Fibroblast of skin of left biceps (primary cell): Measurements from ENCODE around the gene GMCL2.
"Not testable (repeated sequence)": the region's sequence is repeated elsewhere in the genome, so short reads cannot be mapped to it uniquely, and the experiment has no call there.

Experiments
- DNase-seq, 2 experiments: peaks; one replicate each; pipeline ENCODE4 v3.0.0-alpha.2; 2013; ENCODE audit warnings: low read depth in 2 of 2

Gene GMCL2

GRCh38 chr5:178206166-178207101, 19.3 kb upstream of the GMCL2 start:
- no peak for DNase-seq

DNA sequence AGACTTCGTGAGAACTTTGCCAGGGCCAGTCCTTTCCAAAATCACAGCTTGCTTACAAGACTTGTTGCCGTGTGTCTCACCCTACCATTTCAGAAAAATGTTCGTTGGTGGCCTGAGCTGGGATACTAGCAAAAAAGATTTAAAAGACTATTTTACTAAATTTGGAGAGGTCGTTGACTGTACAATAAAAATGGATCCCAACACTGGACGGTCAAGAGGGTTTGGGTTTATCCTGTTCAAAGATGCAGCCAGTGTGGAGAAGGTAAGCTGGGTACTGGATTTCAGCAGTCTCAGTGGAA, 18.5 kb upstream of the GMCL2 start:
- no peak for DNase-seq

- DNase-seq = peak; percentile 27 to 31
Observed at GRCh38 chr5:178204935-178205748, 18.0 kb upstream of the GMCL2 start.

GRCh38 chr5:178204182-178204934, 17.2 kb upstream of the GMCL2 start, which contains the start of gene HNRNPAB:
HNRNPAB (plus strand) TSS chr5:178204533; CDS start chr5:178204838, 305 bp downstream.
- DNase-seq = peak; percentile 88 to 93

DNA sequence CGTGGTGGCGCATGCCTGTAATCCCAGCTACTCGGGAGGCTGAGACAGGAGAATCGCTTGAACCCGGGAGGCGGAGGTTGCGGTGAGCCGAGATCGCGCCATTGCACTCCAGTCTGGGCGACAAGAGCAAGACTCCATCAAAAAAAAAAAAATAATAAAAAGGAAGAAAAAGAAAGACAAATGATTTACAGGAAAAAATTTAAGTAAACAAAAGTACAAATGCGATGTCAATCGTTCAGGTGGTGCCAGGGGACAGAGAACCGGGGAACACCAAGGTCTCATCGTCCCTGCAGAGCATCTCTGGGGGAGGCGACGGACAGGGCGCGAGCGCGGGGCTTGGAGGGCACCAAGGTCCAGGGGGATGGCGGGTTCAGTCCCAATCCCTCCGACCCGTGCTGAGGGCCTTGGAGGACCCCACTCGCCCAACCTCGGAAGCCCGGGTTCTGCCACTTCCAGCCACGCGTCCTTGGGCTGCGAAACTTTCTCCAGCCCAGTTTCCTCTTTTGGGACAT, 16.6 kb upstream of the GMCL2 start:
- DNase-seq = no peak

GRCh38 chr5:178202541-178202940, 15.4 kb upstream of the GMCL2 start:
- DNase-seq = no peak

- DNase-seq = no peak
Observed at GRCh38 chr5:178201927-178202235, 14.7 kb upstream of the GMCL2 start.

GRCh38 chr5:178201221-178201926, 14.2 kb upstream of the GMCL2 start:
- DNase-seq = no peak

GRCh38 chr5:178199581-178200434, 12.6 kb upstream of the GMCL2 start:
- DNase-seq = no peak

DNA sequence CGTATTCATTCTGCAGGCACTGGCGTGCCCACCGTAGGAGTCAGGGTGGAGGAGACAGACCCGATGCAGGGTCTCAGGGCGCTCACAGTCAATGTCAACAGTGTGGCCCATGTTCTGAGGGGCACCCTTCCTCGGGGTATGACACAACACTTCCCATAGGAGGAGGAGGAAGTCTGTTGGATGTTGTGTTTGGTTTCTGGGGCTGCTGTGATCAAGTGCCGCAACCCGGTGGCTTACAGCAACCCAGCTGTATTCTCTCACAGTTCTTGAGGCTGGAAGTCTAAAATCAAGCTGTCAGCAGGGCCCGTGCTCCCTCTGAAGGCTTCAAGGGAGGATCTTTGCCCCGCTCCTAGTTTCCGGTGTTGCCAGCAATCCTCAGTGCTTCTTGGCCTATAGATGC, 11.5 kb upstream of the GMCL2 start:
- no peak for DNase-seq

DNA sequence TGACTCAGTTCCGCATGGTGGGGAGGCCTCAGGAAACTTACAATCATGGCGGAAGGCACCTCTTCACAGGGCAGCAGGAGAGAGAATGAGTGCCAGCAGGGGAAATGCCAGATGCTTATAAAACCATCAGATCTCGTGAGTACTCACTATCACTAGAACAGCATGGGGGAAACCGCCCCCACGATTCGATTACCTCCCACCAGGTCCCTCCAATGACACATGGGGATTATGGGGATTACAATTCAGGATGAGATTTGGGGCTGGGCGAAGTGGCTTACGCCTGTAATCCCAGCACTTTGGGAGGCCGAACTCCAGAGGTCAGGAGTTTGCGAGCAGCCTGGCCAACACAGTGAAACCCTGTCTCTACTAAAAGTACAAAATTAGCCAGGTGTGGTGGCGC, 11.0 kb upstream of the GMCL2 start:
- not testable (repeated sequence) for DNase-seq

GRCh38 chr5:178196986-178197385, 9.8 kb upstream of the GMCL2 start:
- no peak for DNase-seq

DNA sequence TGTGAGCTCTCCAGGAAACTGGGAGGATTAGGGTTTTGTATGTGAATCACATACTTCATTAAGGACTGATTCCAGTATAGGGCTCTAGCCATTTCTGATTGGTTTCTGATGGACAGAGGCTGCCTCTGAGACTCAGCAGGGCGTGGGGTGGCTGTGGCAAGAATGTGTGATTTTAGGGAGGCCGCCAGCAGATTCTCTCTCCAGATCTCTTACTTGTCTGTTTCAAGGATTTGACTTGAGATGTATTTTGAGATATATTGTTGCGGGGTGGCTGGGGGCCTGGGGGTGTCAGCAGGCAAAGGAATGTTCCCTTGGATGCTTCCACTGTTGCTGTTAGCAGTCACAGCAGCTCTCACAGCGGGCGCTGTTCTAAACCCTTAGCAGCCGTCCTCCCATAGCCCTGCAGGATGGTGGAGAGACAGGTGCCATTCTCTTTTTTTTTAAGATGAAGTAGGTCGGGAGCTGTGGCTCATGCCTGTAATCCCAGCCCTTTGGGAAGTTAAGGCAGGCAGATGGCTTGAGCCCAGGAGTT, 9.2 kb upstream of the GMCL2 start:
- no peak for DNase-seq

DNA sequence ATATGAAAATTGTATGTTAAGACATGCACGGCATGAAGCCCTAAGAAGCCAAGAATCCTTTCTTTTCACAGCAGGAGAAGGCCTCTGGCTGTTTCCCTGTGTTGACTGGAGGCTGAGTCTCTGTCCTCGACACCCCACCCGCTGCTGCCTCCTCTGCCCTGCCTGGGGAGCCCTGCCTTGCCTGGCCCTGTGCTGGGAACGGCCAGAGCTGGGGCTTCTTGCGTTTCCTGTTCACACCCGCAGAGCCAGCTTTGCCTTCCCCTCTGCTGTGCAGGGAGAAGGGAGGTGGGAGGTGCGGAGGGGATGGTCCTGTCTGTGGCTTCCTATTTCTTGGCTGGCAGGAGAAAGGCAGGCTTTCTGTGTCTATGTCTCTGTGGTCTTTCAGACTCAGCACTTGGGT, 6.9 kb upstream of the GMCL2 start:
- DNase-seq = no peak

- no peak for DNase-seq
Observed at GRCh38 chr5:178193251-178193809, 6.2 kb upstream of the GMCL2 start.

DNA sequence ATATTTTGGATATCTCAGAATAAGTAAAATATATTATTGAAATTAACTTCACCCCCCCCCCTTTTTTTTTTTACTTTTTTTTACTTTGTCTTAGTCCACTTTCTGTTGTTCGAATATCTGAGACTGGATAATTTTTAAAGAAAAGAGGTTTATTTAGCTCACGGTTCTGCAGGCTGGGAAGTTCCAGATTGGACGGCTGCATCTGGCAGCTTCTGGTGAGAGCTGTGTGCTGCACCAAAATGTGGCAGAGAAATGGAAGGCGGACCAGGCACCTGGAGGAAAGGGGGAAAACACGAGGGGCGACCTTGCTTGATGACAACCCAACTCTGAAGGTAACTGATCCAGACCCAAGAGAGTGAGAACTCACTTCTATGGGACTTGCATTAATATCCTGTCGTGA, 5.6 kb upstream of the GMCL2 start:
- no peak for DNase-seq

GRCh38 chr5:178192244-178192643, 5.1 kb upstream of the GMCL2 start:
- DNase-seq = no peak

GRCh38 chr5:178191661-178192060, 4.5 kb upstream of the GMCL2 start:
- DNase-seq = no peak

DNA sequence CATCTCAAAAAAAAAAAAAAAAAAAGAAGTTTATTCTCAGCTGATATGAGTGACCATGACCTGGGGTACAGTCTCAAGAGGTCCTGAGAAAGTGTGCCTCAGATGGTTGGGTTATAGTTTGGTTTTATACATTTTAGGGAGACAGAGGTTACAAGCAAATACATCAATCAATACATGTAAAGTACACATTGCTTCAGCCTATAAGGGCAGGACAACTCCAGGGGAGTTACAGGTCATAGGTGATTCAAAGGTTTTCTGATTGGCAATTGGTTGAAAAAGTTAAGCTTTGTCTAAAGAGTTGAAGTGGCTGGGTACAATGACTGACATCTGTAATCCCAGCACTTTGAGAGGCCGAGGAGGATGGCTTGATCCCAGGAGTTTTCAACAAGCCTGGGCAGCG, 2.3 kb upstream of the GMCL2 start:
- DNase-seq = no peak

DNA sequence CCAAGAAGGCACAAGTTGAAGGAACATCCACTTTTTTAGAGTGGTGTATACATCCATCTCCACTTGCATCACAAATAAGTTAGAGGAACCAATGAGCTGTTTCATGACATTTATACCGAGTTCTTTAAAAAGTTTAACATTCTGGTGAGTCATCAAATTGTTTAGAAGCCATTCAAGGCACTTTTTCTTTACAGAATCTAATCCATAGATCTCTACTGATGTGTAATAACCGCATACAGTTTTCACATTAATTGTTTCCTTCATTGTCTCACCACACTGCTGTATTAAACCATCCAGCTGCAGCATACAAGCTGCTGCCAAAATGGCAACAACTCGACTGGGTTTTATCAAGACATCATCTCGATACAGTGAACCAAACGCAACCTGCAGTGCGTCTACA, 744 bp downstream of the GMCL2 start:
- DNase-seq = peak; percentile 26 to 41
